HG02571 (cell line): Measurements from ENCODE around the gene LGMN.

Experiments used
- ATAC-seq: cut with Tn5 transposase; IDR thresholded peaks from one replicate; pipeline ENCODE4 v1.9.1; 2021; ENCODE audit warnings: mild to moderate bottlenecking, moderate library complexity; ENCODE audit not compliant: unreplicated experiment

LGMN gene

DNA sequence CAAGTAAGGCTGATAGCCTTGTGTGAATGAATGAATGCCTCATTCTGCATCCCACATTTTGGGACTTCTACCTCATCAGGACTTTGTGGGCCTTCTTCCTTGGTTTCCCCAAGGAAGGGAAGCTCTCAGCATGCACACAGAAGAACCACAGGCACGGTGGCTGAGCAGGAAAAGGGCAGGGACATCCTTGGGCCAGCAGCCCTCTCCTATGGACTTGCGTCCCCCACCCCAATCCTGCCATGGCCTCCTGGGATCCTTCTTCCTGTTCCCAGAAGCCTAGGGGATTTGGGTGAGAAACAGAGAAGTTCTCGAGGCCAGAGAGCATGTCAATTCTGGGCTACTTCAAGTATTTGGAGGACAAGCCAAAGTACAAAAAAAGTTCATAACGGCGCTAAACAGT is 69.7 kb downstream of the LGMN start:
- no peak for ATAC-seq

DNA sequence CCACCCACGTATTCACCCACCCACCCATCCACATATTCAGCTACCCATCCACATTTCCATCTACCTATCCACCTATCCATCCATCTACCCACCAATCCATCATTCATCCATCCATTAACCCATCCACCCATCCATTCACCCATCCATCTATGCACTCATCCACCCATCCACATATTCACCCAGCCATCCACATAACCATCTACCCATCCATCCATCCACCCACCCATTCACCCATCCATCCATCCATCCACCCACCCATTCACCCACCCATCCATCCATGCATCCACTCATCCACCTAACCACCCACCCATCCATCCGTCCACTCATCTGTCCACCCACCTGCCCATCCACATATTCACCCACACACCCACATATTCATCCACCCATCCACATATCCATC is 70.5 kb downstream of the LGMN start:
- ATAC-seq: no peak

DNA sequence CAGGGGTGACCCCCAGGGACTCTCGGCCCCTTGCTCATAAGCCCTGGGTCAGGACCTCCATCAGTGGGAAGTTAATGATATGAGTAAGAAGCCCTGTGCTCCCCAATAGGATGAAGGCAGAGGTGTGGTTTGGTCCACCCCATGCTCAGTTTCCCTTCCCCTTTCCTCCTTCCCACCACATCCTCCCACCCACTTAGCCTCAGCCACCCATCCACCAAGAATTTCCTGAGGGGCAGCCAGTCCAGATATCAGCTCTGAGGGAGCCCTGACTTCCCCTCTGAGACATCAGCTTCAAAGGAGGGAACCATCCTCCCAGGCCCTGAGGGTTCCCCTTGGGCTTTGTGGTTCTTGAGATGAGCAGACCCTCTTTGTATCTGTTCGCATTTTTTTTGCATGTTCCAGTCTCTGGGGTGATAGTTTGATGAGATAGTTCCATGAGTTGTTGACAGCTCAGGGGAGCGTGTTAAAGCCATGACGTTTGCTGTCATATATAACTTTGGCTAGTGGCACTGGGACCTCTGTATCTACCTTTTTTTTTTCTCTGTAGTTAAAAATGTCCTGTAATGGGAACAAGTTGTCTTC is 71.2 kb downstream of the LGMN start:
- ATAC-seq: peak; percentile 67

DNA sequence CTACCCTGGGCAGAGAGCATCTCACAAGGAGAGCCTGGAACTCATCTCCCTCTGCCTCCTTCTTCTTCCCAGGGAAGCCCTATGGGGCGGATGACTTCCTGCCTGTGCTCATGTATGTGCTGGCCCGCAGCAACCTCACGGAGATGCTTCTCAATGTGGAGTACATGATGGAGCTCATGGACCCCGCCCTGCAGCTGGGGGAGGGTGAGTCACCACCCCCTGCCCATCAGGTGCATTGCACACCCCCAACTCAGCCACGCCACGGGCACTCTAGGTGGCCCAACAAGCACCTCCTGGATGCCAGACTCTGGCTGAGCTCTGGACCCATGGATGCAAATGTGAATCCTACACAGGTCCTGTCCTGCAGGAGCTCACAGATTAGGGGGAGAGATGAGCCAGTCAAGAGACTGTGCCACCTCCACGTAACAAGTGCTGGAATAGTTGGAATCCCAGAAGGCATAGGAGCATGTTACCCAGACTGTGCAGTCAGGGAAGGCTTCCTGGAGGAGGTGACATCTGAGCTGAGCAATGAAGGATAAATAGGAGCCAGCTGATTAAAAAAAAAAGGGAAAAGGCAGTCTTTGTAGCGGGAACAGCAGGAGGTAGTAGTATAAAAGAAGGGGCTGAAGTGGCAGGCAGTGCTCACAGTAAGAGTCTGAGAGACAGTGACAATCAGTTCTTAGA is 71.9 kb downstream of the LGMN start:
- ATAC-seq: no peak

DNA sequence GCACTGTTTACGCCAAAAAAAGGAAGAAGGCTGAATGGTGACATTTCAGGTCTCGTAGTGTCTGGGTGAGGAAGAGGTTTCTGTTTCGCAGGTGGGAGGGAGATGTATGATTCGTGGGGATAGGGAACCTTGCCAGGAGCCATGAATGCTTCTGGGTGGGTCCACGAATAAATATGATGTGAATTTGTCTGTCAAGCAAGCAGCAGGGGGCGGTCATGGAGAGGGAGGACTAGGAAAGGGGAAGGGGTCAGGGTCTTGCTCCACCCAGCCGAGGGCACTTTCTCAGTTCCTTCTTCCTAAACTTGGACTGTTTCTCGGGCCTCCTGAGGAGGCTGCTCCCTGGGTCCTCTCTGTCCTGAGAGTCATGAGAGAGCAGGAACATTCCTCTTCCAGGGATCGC is 72.5 kb downstream of the LGMN start:
- ATAC-seq: no peak

DNA sequence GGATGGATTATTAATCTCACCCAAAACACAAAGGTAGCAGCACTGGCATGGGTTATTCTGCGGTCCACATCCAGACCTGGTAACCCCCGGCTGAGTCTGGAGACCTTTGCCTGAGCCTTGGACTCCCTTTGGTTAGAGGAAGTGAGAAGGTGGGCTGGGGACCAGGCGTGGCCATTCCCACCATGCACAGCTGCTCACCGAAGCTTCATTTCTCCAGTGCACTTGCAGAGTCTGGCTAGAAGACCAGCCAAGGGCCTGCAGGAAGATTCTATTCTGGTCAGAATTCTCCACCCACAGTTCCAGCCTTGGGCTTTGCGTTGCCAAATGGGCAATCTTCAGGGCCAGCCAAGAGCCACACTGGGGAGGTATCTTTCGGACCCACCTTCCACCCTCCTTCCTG is 73.0 kb downstream of the LGMN start:
- no peak for ATAC-seq

DNA sequence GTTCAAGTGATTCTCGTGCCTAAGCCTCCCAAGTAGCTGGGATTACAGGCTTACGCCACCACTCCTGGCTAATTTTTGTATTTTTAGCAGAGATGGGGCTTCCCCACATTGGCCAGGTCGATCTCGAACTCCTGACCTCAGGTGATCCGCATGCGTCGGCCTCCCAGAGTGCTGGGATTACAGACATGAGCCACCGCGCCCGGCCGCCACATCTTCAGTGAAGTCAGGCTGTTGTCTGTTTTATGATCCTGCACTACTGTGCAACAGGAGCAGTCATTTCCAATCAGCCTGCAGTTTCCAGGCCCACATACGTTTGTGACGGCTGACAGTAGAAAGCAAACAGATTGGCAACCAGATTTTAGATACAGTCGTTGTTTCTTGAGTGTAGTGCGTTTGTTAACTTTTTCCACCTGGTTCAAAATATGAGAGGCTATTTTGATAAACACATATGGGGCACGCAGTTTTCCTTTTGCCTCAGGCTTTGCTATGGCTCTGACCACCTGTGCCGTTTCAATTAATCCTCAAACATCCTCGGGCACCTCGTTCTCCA is 74.8 kb downstream of the LGMN start:
- no peak for ATAC-seq

DNA sequence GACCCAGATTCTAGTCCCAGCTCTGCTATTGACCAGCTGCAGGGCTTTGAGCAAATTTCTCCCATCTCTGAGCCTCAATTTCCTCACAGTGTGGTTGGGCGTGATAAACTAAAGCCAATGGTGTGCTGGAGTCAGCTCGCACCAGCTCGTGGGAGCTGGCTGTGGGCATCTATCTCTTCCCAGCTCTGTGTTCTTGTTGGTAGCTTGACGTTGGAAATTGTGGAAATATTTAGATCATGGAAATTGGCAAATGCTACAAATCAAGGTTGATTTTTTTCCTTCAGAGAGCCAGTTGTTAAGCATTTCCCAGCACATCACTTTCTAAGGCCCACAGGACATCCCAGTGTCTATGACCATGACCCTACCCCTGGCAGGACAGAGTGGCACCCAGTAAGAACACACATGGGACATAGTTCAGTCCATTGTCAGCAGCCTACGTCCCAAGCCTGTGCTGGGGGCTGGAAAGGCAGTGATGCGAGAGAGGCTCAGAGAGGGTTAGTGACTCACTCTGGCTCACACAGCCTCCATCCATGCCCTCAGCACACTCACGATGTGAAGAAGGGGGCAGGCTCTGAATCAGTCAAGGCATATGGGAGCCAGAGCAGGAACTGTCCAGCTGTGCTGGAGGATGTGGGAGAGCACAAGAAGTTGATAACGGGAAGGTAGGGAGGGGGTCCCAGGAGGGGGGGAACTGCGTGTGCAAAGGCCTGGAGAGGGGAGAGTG is 77.6 kb downstream of the LGMN start:
- no peak for ATAC-seq

DNA sequence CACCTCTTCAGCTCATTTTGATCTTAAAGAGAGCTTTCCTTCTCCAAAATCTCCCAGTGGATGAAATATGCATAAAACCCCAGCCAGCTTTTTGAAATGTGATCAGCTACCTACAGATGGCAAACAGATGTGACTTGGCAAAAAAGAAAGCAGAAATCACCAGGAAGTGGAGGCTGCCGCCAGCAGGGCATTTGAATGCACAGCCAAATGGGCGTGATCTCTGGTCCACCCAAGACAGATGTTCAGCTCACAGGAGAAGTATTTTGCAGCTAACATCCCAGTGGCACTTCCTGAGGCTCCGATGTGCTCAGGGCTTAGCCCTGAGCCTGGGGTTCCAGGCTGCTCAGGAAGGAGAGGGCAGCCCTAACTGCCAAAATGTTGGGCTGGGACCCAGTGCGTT is 78.3 kb downstream of the LGMN start:
- ATAC-seq: peak; percentile 40

DNA sequence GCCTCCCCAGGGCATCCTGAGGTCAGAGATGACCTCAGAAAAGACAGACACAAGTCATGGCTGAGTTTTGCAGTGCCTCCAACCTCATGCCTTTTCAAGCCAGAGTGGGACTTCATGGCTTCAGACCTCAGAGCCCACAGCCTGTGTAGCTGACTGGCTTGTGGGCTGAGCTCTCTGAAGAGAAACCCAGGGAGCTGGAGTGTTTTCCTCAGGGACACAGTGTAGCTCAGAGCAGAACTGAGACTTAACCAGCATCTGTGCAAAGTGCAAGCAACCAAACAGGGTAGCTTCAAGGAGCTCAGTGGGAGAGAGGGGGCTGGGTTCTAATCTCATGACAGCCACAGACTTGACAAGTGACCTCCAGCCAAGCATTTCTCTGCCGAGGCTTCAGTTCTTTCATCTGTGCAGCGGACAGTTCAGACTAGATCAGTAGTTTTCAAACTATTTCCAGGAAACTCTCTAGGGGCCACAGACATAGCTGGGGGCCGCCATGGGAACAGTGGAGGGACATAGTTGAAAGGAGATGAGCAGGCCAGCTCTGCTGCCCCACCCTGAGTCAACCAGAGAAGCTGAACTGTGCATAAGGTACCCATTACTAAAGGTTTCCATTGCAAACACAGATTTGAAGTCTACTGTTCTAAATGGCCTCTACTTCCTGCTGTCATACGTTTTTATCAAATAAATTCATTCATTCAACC is 80.0 kb downstream of the LGMN start:
- no peak for ATAC-seq

DNA sequence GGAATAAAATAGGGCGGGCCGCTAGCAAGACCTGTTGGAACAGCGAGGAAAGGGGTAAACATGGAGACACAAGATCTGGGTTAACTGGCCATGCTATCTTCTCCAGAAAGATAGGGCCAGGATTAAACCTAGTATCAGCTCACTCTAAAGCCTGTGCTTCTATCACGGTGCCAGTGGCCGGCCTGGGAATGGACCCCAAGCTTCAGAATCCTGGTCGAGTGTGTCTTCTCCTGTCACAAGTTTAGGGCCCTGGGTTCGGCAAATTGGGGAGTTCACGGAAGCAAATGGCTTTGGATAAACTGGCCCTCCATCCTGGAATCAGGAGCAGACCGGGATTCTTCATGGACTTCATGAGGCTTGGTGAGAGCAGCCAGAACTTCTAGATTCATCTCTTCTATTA is 82.2 kb downstream of the LGMN start:
- ATAC-seq: no peak

DNA sequence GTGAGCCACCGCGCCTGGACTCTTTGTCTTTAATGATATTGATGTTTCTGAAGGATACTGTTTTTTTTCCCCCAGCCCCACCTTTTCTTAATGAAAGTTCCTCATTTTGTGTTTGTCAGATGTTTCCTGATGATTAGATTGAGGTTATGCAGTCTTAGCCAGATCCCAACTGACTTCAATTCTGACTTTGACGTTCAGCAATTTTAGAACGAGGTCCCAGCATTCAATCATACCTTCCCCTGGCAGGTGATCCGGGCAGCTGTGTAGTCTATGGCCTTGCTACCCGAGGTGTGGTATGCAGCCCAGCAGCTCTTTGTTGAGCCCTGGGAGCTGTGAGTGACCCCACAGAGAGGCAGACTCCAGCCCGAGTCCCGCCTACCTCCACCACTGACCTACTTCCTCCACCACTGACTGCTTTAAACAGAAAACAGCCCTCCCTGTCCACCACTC is 82.7 kb downstream of the LGMN start:
- ATAC-seq: no peak

DNA sequence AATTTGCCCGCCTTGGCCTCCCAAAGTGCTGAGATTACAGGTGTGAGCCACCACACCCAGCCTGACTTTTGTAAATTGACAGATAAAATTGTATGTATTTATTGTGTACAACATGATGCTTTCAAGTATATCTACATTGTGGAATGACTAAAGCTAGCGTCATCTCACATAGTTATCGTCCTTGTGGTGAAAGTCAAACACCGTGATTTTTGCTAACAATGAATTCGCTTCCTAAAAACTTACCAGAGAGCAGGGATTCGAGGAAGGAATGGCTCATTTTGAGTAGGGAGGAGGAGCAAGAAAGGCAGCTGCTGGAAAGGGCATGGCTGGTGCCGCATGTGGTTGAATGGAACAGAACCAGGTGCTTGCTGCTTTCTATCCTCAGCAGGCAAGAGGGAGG is 85.4 kb downstream of the LGMN start:
- no peak for ATAC-seq

DNA sequence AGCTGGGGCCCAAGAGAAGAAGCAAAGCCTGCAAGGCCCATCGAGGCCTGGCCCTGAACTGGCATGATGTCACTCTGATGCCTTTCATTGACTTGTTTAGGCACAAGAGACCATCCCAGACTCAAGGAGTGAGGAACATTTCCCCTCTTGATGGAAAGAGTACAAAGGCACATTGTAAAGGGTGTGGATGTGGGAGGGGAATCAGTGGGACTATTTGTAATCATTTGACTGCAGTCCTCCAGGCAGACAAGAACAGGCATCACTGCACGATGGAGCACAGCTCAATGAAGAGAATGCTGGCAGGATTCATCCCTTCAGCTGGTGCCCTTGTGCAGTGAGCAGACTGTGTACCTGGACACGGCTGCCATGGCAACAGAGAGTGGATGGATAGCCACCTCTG is 87.9 kb downstream of the LGMN start:
- no peak for ATAC-seq

DNA sequence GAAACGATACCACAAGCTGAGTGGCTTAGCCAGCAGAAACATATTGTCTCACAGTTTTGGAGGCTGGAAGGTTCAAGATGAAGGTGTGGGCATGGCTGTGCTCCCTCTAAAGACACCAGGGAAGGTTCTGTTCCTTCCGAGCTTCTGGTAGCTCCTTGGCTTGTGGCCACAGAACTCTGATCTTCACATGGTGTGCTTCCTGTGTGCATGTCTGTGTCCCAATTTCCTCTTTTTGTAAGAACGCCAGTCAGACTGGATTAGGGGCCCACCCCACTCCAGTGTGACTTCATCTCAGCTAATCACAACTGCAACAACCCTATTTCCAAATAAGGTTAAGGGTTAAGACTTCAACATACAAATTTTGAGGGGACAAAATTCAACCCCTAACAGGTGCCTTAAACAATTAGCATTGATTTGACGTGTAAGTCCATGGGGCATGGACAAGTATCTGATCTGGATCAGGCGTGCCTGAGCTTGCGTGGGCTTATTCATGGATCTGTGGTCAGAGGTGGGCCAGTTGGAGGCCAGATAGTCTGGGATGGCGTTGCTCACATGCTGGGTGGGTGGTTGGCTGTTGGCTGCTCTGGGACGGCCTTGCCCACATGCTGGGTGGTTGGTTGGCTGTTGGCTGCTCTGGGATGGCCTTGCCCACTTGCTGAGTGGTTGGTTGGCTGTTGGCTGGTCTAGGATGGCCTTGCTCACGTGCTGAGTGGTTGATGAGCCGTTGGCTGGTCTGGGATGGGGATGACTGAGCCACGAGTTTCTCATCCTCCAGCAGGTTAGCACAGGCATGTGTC is 88.5 kb downstream of the LGMN start:
- ATAC-seq: no peak

DNA sequence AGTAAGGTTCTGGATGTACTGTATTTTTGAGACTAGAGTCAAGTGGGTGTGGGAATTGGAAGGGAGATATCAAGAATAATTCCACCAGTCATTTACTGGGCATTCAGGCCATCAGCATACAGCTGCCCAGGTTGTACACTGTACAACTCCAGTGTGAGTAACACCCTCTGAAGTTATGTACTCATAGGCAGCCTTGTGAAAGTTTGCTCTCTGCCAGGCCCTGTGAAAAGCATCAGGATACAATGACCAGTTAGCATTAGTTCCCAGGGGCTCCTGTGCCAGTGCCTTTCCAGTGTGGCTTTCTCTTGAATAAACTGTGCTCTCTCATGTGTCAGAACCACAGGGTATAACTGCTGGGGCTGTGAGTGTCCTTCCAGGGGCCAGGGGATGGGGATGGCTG is 89.7 kb downstream of the LGMN start:
- no peak for ATAC-seq

DNA sequence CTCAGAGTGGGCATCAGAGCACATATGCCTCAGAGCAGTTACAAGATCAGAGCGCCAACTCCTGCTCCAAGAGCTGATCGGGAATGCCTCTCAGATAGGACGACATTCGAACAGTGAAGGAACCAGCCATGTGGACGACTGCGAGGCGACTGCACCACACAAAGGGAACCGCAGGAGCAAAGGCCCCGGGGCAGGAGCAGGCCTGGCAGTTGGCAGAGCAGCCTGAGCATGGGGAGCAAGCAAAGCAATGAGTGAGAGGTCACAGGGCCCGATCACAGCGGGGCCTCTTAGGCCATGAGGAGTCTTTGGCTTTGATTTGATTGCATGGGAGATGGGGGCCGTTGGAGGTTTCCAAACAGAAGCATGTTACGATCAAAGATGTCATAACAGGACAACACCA is 90.3 kb downstream of the LGMN start:
- no peak for ATAC-seq

DNA sequence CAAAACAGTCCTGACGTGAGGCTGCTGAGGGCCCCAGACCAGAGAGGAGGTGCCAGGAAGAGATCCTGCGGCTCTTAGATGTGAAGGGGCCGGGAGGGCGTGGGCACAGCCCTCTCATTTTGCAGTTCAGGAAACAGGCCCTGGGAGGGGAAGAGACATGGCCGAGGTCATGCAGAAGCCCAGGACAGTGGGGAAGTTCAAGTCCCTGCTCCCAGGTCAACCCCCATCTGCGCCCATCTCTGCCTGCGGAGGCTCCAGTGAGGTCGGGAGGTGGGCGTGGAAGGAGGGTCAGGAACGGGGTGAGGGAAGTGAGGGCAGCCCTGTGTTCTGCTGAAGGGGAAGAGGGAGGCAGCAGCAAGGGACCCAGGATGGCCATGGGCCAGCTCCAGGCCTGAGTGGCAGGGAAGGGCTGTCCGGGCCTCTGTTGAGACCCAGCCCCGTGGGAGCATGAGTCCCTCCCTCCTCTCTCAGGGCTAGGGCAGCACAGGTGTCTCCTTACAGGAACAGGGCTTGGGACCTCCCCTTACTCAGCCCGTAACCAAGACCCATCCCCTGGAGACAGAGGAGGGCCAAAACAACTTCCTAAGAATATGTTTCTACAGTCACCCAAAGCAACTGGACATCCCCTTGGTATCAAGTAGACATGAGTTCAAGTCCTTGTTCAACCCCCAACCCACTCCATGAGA is 90.8 kb downstream of the LGMN start:
- no peak for ATAC-seq

DNA sequence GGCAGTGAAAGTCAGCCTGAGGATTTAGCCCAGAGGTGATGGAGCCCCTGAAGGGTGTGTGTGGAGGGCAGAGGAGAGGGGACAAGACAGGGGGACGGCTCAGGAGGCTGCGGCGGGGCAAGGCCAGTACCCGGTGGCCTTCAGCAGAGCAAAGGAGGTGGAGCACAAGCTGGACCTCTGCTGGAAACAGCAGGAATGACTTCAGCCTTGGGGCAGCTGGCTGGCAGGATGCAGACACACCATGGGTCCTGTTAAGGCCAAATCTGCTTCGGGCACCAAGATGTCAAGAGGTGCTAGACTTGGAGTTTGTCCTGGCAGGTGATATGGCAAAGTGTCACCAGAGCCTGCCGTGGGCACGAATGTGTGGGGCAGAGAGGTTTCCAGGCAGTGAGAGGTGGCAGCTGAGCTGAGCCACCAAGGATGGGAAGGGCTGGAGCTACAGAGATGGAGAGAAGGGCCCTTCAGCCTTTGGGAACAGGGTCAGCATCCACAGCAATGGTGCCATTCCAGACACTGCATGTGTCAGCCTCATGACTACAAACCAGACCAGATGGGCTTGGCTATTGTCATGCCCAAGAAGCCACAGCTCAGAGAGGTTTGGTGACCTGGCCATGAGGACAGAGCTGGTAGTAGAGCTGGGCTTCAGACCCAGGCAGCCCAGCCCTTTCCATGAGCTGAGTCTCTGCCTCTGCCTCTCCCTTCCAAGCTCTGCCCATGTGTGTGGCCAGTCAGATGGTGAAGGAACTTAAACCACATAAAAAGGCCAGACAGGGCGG is 91.9 kb downstream of the LGMN start:
- ATAC-seq: no peak
